Activated CD4-positive, alpha-beta T cell treated with anti-CD3 and anti-CD28 coated beads for 36 hours (primary cell): ENCODE measurements around the gene IRF2BP1. TPM values are rescaled to one million over a fixed set of nuclear protein-coding genes. Genes with fewer than 3 reads are reported as not detected.
A peak's percentile ranks its signal among the peaks of the same experiment; 100 is the strongest.

Experiments
- ATAC-seq: fragments of 200-7000 bp; cut with Tn5 transposase; one replicate; pipeline ENCODE4 v1.10.0; 2021; ENCODE audit warnings: mild to moderate bottlenecking, moderate library complexity
- CTCF ChIA-PET: fragments of 350-600 bp; sonication (Branson Sonifier 250); formaldehyde crosslinking; loops from one replicate; lab custom pipeline; 2021; ENCODE audit warnings: antibody characterized with exemption; lab: Charles Lee
- POLR2A ChIA-PET: fragments of 350-600 bp; sonication (Branson Sonifier 250); formaldehyde crosslinking; loops from one replicate; lab custom pipeline; 2021; ENCODE audit warnings: antibody characterized with exemption, inconsistent platforms; lab: Charles Lee
- DNase-seq: peaks from one replicate; pipeline ENCODE4 v3.0.0-alpha.2; 2020
- H3K27ac Mint-ChIP-seq: one replicate; pipeline ENCODE4 v1.8.0; 2021; ENCODE audit warnings: mixed read lengths
- H3K27me3 Mint-ChIP-seq: one replicate; pipeline ENCODE4 v1.8.0; 2021; ENCODE audit warnings: mixed read lengths
- H3K36me3 Mint-ChIP-seq: one replicate; pipeline ENCODE4 v1.8.0; 2021; ENCODE audit warnings: low read depth, mixed read lengths
- H3K4me1 Mint-ChIP-seq: one replicate; pipeline ENCODE4 v1.8.0; 2021; ENCODE audit warnings: mixed read lengths
- H3K4me3 Mint-ChIP-seq: one replicate; pipeline ENCODE4 v1.8.0; 2021; ENCODE audit warnings: mild to moderate bottlenecking, moderate library complexity, mixed read lengths
- H3K9me3 Mint-ChIP-seq: one replicate; pipeline ENCODE4 v1.8.0; 2021; ENCODE audit warnings: low read depth, mixed read lengths
- intact Hi-C, 2 experiments: fragments of 100-400 bp; cut with DNase I in 1 of 2; cut with micrococcal nuclease in 1 of 2; formaldehyde crosslinking; loops; one replicate each; pipeline versions ENCODE4 v1.14.2 to v1.15.1; 2022 to 2024; cut with DNase I, micrococcal nuclease
- total RNA-seq, 2 experiments: library from RNA; stranded (reverse); gene quantifications; one replicate each; pipeline ENCODE4 v1.2.3, GENCODE V29; 2021

IRF2BP1 gene
- total RNA-seq, 2 experiments from 2014 or later: 12.6 to 15.2 TPM

DNA sequence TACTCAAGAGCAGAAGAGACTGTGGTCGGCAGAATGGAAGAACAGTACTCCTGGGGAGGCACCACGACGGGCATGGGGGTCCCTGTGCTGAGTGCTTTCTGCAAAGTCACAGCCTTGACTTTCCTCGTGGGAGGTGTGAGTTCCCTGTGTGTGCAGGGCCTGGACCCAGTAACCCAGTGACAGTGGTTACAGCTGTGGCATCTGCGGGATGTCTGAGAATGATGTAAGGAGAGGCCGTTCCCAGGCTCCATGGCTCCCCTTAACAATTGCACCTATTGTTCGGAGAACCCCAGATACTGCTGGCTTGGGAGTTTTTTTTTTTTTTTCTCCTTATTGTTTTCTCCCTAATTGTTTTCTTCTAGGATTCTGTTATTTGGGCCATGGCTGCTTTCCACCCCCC, 33.7 kb upstream of the IRF2BP1 start:
- H3K36me3 Mint-ChIP-seq: no peaks in the 10 kb centered on the region
- ATAC-seq (no peak), DNase-seq (peak; percentile 16)
- H3K27me3 Mint-ChIP-seq: peaks cover 6% of the 10 kb centered on the region
- intact Hi-C loops: loop anchor here in 1 of 2 experiments (2.0 kb wide), 1 partner anchor 29 kb away; no protein-coding TSS in a partner anchor
- ChIA-PET POLR2A (no interaction called here), CTCF (interaction anchor here (0.6 kb wide), 1 partner anchor 184 kb away, joined by 3 read pairs; no protein-coding TSS in a partner anchor)
- no peak overlapping the region for H3K27ac Mint-ChIP-seq
- peaks cover 2% of the 10 kb centered on the region for H3K4me1 Mint-ChIP-seq
- H3K9me3 Mint-ChIP-seq: no peaks in the 10 kb centered on the region
- no peak overlapping the region for H3K4me3 Mint-ChIP-seq

DNA sequence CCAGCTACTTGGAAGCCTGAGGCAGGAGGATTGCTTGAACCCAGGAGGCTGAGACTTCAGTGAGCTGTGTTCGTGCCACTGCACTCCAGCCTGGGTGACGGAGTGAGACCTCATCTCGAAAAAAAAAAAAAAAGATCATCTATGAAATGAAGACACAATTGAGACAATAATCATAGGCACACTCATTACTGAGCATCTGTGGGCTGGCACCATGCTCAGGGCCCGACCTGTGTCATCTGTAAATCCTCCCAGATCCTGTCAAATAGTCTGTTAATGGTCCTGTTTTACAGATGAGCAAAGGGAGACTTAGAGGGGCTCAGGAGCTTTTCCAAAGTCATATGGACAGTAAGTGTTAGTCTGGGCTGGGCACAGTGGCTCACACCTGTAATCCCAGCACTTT, 32.8 kb upstream of the IRF2BP1 start:
- ChIA-PET POLR2A (no interaction called here), CTCF (interaction anchor here (0.6 to 1.0 kb wide), 2 partner anchors 25 to 151 kb away, joined by 3 read pairs; no protein-coding TSS in a partner anchor)
- Mint-ChIP-seq H3K9me3 (no peaks in the 10 kb centered on the region), H3K36me3 (no peaks in the 10 kb centered on the region), H3K27ac (no peak overlapping the region), H3K4me3 (no peak overlapping the region), H3K27me3 (peaks cover 6% of the 10 kb centered on the region), H3K4me1 (peaks cover 2% of the 10 kb centered on the region)
- DNase-seq: no peak
- ATAC-seq: no peak
- intact Hi-C loops: loop anchor here in 1 of 2 experiments (2.0 kb wide), 1 partner anchor 28 kb away; no protein-coding TSS in a partner anchor

- no peak overlapping the region for H3K4me3 Mint-ChIP-seq
- intact Hi-C loops: loop anchor here in 1 of 2 experiments (2.0 kb wide), 1 partner anchor 27 kb away; no protein-coding TSS in a partner anchor
These were observed 31.6 kb upstream of the IRF2BP1 start for GRCh38 chr19:45917421-45918091.

DNA sequence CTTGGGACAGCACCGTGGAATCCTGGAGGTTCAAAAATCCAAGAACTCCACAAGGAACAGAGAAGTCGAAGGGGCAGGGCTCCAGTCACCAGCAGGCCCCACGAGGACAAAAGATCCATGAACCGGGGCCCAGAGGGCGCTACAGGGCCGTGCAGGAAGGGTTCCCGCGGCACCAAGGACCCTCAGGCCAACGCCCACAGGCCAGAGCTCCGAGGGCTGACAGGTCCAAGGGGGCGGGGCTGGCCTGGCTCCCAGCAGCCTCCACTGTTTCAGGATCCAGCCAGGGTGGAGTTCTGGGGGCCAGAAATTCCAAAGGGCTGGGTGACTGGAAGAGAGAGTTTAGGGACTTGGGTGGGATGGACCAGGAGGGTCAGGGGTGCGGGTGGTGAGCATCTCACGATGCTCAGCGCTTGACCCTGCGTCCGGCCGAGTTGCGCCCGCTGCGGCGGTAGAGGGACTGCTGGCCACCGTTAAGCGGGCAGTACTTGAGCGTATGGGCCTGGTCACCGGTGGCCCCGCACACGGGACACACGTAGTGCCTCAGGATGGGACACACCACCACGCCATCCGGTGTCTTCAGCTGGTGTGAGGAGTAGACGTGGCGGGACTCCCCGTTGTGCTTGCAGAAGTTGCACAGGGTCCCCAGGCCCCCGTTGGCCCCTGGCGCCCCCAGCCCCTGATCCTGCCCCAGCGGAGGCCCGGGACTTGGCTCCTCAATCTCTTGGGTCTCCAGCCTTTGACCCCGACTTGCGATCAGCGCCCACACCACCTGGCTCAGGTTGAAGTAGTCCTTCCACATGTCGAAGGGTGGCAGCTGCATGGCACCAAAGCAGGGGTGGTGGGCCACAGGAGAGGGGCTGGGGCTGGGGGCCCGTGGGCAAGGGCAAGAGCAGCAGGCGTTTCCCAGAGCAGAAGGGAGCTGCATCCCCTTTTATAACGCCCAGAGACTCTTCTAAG, 28.2 kb upstream of the IRF2BP1 start, which contains the start of gene NANOS2:
TSS of gene NANOS2 (minus strand) at position 905 of the 957 bp plus-strand sequence. CDS start at position 820, 85 bp downstream.
- H3K4me1 Mint-ChIP-seq: peaks cover 2% of the 10 kb centered on the region
- no peaks in the 10 kb centered on the region for H3K36me3 Mint-ChIP-seq
- peaks cover 19% of the 10 kb centered on the region for H3K27me3 Mint-ChIP-seq
- ATAC-seq (no peak), DNase-seq (peak; percentile 27)
- H3K9me3 Mint-ChIP-seq: no peaks in the 10 kb centered on the region
- ChIA-PET POLR2A (interaction anchor here (0.5 kb wide), 1 partner anchor 19 kb away, joined by 4 read pairs; no protein-coding TSS in a partner anchor), CTCF (interaction anchor here (0.6 kb wide), 1 partner anchor 120 kb away, joined by 3 read pairs; no protein-coding TSS in a partner anchor)
- no peak within 1 kb of the TSS for H3K27ac Mint-ChIP-seq
- no peak within 1 kb of the TSS for H3K4me3 Mint-ChIP-seq
- intact Hi-C loops: no loop called here

More at GRCh38 chr19:45917421-45918091, 31.6 kb upstream of the IRF2BP1 start:
- peak; percentile 45 for ATAC-seq
- Mint-ChIP-seq H3K27me3 (peaks cover 14% of the 10 kb centered on the region), H3K36me3 (no peaks in the 10 kb centered on the region), H3K4me1 (peaks cover 2% of the 10 kb centered on the region), H3K27ac (no peak overlapping the region), H3K9me3 (no peaks in the 10 kb centered on the region)
- no peak for DNase-seq
- ChIA-PET CTCF (interaction anchor here (0.7 to 0.8 kb wide), 2 partner anchors 10 to 19 kb away, joined by 3 to 4 read pairs; no protein-coding TSS in a partner anchor), POLR2A (interaction anchor here (0.6 kb wide), 1 partner anchor 97 kb away, joined by 3 read pairs; no protein-coding TSS in a partner anchor)

- peaks cover 18% of the 10 kb centered on the region for H3K27me3 Mint-ChIP-seq
- no peaks in the 10 kb centered on the region for H3K36me3 Mint-ChIP-seq
- no peak for DNase-seq
- ATAC-seq: no peak
- no peaks in the 10 kb centered on the region for H3K9me3 Mint-ChIP-seq
- ChIA-PET POLR2A (no interaction called here), CTCF (interaction anchor here (0.7 kb wide), 1 partner anchor 124 kb away, joined by 5 read pairs; no protein-coding TSS in a partner anchor)
- H3K4me3 Mint-ChIP-seq: no peak overlapping the region
- H3K4me1 Mint-ChIP-seq: no peaks in the 10 kb centered on the region
- intact Hi-C loops: no loop called here
- H3K27ac Mint-ChIP-seq: no peak overlapping the region
These were observed 25.4 kb upstream of the IRF2BP1 start for GRCh38 chr19:45911291-45911690.

DNA sequence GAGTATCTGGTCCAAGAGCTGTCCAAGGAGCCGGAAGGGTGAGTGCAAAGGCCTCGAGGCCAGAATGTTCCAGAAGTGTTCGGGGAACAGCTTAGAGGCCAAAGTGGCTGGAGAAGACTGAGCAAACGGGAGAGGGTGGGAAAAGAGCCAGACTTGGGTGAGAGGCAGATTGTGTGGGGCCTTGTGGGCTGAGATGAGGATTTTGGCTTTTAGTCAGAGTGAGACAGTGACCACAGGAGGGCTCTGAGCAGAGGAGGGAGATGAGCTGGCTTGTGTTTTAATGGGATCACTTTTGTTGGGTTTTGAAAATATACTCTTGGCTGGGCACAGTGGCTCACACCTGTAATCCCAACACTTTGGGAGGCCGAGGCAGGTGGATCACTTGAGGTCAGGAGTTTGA, 23.0 kb upstream of the IRF2BP1 start:
- ChIA-PET CTCF (interaction anchor here (0.6 kb wide), 1 partner anchor 96 kb away, joined by 3 read pairs; no protein-coding TSS in a partner anchor), POLR2A (no interaction called here)
- Mint-ChIP-seq H3K9me3 (no peaks in the 10 kb centered on the region), H3K4me1 (no peaks in the 10 kb centered on the region), H3K27me3 (peaks cover 17% of the 10 kb centered on the region), H3K36me3 (no peaks in the 10 kb centered on the region), H3K4me3 (no peak overlapping the region), H3K27ac (no peak overlapping the region)
- ATAC-seq (no peak), DNase-seq (no peak)
- intact Hi-C loops: no loop called here

GRCh38 chr19:45906221-45906620, 20.3 kb upstream of the IRF2BP1 start:
- intact Hi-C loops: no loop called here
- ChIA-PET POLR2A (interaction anchor here (0.6 kb wide), 1 partner anchor 198 kb away, joined by 3 read pairs; no protein-coding TSS in a partner anchor), CTCF (interaction anchor here (0.8 kb wide), 1 partner anchor 43 kb away, joined by 3 read pairs; no protein-coding TSS in a partner anchor)
- Mint-ChIP-seq H3K36me3 (no peaks in the 10 kb centered on the region), H3K9me3 (no peaks in the 10 kb centered on the region), H3K27me3 (peaks cover 8% of the 10 kb centered on the region), H3K4me3 (no peak overlapping the region), H3K4me1 (peaks cover 5% of the 10 kb centered on the region), H3K27ac (no peak overlapping the region)
- no peak for DNase-seq
- no peak for ATAC-seq

GRCh38 chr19:45905011-45905410, 19.1 kb upstream of the IRF2BP1 start:
- H3K27ac Mint-ChIP-seq: no peak overlapping the region

GRCh38 chr19:45902651-45903625, 17.0 kb upstream of the IRF2BP1 start:
- peak overlapping the region; percentile 88 for H3K4me3 Mint-ChIP-seq
- H3K9me3 Mint-ChIP-seq: no peaks in the 10 kb centered on the region
- H3K4me1 Mint-ChIP-seq: peaks cover 16% of the 10 kb centered on the region
- peak overlapping the region; percentile 75 for H3K27ac Mint-ChIP-seq
- peaks cover 5% of the 10 kb centered on the region for H3K36me3 Mint-ChIP-seq
- ChIA-PET POLR2A (interaction anchor here (0.6 to 2.1 kb wide), 5 partner anchors 10 to 882 kb away, joined by 3 to 11 read pairs (median 4); partner anchors contain the start of genes CCDC61, IRF2BP1 and SYMPK), CTCF (interaction anchor here (0.6 to 2.0 kb wide), 16 partner anchors 17 to 802 kb away, joined by 3 to 18 read pairs (median 4); partner anchors contain the start of genes CCDC61, ERCC1, IRF2BP1 and SIX5)
- peak; percentile 88 for ATAC-seq
- intact Hi-C loops: loop anchor here (1.0 to 2.0 kb wide), 12 partner anchors 17 to 724 kb away; partner anchors contain the start of genes IRF2BP1 (in 2 of the 2), SYMPK (in 2 of the 2), BLOC1S3 (in 1 of the 2) and CCDC61 (in 1 of the 2)
- H3K27me3 Mint-ChIP-seq: no peaks in the 10 kb centered on the region
- DNase-seq: peak; percentile 100

More at GRCh38 chr19:45905011-45905410, 19.1 kb upstream of the IRF2BP1 start:
- Mint-ChIP-seq H3K36me3 (peaks cover 2% of the 10 kb centered on the region), H3K4me1 (peaks cover 14% of the 10 kb centered on the region), H3K27me3 (peaks cover 7% of the 10 kb centered on the region), H3K4me3 (no peak overlapping the region), H3K9me3 (no peaks in the 10 kb centered on the region)
- intact Hi-C loops: no loop called here
- ChIA-PET POLR2A (no interaction called here), CTCF (no interaction called here)
- ATAC-seq (no peak), DNase-seq (no peak)
